GM18517 (cell line): ENCODE results near the gene P2RX7.
A peak's percentile ranks its signal among the peaks of the same experiment; 100 is the strongest.

Experiments used
- ATAC-seq: cut with Tn5 transposase; IDR thresholded peaks from one replicate; pipeline ENCODE4 v1.9.1; 2021; ENCODE audit warnings: mild to moderate bottlenecking, moderate library complexity; ENCODE audit not compliant: unreplicated experiment

The P2RX7 gene

DNA sequence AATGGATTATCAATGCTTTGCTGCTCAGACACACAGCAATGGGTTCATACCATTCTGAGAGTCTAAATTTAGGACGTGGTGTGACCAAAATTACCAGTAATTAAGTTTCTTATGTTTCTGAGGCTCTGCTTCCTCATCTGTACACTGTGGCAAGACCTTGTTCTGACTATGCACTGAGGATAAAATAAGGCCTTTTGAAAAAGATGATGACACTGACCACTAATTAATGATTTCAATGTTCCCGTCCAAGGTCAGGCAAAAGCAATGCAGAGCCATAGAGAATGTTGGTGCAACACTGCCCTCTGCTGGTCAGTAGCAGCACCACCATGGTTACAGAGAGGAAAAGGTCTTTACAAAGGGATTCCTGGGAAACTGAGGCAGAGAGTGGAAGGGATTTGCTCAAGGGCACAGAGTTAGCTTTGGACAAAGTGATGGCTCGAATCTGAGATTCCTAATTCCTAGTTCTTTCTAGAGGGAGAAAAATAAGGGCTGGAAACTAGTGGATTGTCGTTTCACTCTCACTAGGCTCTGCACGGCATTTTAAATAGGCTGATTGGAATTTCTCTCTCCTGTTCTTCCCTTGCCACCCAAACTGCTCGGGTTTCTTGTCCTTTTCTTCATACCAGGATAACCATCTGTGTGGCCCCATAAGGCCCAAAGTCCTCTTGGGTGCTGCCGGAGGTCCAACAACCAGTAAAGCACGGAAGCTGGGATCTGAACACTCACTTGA lies 22.3 kb upstream of the P2RX7 start:
- peak; percentile 68 for ATAC-seq

DNA sequence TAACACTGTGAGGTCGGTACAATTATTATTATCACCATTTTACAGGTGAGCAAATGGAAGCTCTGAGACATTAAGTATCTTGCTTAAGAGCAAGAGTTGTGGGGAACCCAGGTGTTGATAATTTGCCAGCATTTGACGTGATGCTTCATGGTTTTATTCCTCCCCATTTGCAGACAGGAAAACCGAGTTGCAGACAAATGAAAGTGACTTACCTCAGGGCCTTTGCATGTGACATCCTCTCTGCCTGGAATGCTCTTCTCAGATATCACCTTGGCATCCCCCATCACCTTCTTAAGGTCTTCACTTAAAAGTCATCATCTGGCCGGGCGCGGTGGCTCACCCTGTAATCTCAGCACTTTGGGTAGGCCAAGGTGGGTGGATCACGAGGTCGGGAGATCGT lies 21.0 kb upstream of the P2RX7 start:
- ATAC-seq: no peak

DNA sequence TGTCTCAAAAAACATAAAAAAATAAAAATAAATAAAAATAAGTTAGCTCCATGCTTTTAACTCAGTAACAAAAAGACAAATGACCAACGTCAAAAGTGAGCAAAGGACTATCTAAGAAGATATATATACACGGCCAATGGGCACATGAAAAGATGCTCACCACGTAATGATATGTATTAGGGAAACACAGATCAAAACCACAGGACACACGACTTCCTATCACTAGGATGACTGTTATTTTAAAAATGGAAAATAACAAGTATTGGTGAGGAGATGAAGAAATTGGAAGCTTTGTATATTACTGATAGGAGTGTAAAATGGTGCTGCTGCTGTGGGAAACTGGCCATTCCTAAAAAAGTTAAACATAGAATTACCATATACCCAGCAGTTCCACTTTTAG lies 20.2 kb upstream of the P2RX7 start:
- no peak for ATAC-seq

DNA sequence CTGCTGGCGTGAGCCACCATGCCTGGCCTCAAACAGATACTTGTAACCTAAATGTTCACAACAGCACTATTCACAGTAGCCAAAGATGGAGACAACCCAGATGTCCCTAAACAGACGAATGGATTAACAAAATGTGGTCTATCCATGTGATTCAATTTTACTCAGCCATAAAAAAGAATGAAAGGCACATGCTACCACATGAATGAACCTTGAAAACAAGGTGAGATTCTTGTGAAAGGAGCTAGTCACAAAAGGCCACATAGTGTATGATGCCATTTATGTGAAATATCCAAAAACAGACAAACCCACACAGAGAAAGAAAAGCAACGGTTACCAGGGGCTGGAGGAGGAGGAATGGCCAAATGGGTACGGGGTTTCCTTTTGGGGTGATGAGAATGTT lies 19.6 kb upstream of the P2RX7 start:
- no peak for ATAC-seq

DNA sequence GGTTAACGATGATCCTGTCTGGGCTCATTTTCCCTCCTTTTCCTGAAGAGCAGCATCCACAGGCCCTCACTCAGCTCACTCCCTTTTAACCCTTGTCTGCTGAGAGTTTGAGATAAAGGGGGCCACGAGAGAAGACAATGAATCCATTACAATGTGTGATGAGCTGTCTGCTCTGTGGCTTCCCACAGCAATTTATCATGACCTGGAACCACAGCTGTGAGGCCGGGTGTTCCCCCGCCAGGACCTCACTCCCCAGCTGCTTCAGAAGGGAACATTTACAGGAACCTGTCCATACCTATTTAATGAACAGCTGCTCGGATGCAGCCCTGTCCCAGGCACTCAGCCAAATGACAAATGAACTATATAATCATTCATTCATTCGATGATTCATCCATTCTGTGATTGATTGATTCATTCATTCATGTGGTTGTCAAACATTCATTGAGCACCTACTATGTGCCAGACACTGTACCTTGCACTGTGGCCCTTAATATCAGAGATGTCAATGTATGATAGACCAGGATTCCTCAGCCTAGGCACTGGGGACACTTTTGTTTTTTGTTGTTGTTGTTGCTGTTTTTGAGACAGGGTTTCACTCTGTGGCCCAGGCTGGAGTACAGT lies 18.5 kb upstream of the P2RX7 start:
- no peak for ATAC-seq

DNA sequence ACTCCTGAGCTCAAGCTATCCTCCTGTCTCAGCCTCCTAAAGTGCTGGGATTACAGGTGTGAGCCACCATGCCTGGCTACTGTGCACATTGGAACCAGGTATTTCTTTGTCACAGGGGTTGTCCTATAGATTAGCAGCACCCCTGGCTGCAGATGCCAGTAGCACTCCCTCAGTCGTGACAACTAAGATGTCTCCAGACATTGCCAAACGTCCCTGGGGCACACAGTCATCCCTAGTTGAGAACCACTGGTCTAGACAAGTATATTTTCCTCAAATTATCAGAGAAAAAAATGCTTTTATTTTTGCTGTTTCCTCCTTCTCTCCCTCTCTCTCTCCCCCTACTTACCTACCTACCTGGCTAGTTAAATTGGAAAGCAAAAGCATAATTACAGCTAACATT lies 17.9 kb upstream of the P2RX7 start:
- no peak for ATAC-seq

DNA sequence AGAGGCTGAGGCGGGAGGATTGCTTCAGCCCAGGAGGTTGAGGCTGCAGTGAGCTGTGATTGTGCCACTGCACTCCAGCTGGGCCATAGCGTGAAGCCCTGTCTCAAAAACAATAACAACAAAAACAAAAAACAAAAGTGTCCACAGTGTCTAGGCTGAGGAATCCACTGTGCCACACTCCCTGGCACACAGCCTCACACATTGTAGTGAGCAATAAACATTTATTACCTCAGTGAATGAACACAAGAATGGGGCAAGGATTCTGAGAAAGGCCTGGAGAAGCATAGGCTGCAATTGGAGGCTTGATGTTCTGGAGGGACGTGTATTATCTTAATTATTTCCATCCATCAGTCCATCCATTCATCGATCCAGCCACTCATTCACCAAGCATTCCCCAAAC lies 17.1 kb upstream of the P2RX7 start:
- ATAC-seq: no peak

DNA sequence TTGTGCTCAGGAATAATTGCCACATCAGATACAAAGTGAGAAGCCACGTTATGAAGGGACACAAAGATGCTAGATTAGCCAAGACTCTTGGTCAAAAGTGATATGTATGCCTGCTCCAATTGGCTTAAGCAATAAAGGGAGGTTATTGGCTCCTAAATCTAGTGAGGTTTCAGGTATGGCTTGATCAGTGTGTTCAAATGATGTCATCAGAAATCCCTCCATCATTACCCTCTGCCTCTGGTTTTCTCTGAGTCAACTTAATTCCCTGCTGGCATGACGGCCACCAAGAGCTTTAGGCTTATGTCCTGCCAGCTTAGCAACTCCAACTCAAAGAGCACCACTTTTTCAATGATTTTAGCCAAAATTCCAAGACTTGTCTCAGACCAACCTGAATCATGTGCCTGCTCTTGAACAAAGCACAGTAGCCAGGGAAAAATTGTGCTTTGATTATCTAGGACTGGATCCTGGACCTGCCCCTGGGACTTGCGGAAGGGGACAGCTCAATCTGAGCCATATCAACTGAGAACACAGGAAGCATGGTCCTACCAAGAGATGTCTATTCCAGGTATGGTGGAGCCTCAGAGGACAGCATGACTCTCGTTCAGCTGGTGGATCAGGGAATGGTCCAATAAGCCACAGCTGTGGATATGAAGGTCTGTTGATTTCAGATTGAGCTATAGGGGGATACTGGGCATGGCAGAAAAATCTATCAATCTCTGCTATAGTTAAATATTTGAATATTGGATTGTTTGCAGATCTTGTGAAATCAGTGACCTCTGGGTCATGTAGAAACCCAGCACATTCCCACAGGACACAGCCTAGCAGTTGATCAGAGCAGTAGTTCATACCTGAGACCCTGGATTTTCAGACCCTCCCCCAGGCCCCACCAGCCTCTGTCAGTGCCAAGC lies 16.1 kb upstream of the P2RX7 start:
- no peak for ATAC-seq

DNA sequence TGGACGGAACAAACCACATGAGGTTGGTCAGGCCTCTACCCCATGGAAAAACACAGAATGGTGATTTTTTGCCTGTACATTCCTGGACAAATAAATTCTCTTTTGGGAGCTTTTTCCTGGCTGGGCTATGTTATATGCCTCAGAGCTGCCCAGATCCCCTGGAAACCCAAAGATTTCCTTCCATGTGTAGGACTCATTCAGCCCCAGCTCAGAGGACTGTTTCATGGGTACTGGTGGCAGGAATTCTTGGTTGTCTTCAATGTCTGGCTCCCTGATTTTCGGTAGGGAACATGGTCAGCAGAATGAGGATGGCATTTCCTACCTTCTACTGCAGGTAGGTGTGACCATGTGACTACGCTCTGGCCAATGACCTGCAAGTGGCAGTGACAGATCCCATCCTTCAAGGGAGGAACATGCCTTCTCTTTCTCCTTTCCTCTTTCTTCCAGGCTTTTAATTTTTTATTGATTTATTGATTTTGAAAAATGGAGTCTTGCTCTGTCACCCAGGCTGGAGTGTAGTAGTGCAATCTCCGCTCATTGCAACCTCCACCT lies 15.4 kb upstream of the P2RX7 start:
- ATAC-seq: no peak

DNA sequence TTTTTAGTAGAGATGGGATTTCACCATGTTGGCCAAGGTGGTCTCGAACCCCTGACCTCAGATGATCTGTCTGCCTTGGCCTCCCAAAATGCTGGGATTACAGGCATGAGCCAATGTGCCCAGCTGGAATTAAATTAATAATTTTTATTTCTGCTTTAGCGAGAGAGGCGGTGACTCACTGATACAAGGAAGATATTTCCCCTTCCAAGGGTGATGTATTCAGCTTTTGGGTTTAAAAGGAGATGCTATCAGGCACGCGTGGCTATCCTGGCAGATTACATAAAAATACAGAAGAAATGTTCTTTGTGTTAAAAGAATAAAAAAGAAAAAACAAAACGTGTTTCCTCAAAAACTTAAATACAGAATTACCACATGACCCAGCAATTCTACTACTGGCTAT lies 12.4 kb upstream of the P2RX7 start:
- ATAC-seq: no peak

DNA sequence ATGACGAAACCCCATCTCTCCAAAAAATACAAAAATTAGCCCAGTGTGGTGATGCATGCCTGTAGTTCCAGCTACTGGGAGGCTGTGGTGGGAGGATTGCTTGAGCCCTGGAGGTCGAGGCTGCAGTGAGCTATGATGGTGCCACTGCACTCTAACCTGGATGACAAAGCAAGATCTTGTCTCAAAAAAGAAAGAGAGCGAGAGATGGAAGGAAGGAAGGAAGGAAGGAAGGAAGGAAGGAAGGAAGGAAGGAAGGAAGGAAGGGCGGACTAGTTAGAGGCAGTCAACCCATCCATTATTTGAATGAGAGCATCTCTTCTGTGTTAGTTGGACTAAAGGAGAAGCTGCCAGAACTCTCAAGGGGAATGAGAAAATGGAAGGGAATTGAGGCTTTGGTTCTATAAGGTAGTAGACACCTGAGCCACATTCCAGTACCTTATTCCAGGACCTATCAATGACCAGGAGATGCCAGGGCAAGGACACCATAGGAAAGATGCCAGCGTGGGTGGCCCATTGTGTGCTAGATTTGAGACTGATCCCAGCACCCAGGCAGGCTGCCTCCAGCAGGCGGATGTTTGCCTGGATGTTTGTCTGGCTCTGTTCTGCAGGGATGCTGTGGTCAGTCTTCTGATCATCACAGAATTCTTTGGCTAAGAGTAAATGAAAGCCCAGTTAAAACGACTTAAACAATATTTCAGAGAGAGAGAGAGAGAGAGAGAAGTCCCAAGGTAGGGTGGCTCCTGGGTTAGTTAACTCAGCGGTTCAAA lies 11.5 kb upstream of the P2RX7 start:
- no peak for ATAC-seq

DNA sequence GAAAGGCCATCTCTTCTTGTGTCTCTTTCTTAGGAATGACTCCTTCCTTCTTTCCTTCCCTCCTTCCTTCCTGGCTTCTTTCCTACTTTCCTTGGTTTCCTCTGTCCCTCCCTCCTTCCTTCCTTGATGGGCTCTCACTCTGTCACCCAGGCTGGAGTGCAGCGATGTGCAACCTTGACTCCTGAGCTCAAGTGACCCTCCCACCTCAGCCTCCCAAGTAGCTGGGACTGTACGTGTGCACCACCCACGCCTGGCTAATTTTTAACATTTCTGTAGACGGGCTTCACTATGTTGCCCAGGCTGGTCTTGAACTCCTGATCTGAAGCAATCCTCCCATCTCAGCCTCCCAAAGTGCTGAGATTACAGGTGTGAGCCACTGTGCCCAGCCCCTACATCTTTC lies 10.9 kb upstream of the P2RX7 start:
- ATAC-seq: no peak

DNA sequence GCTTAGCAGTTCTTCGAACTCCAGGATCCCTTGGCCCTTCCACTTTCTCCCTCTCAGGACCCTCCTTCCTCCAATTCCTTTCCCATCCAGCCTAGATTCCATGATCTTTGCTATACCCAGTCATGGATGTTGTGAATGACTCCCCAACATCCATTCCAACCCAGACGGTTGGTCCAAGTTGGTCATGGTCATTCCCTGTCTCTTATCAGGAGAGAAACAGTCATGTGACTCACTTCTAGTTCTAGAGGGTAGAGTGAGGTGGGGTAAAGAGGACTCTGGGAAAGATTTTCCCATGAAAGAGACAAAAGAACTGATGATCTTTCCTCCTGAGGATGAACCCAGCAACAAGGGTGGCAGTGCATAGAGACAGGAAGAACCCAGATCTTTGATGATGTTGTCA lies 9.2 kb upstream of the P2RX7 start:
- no peak for ATAC-seq

DNA sequence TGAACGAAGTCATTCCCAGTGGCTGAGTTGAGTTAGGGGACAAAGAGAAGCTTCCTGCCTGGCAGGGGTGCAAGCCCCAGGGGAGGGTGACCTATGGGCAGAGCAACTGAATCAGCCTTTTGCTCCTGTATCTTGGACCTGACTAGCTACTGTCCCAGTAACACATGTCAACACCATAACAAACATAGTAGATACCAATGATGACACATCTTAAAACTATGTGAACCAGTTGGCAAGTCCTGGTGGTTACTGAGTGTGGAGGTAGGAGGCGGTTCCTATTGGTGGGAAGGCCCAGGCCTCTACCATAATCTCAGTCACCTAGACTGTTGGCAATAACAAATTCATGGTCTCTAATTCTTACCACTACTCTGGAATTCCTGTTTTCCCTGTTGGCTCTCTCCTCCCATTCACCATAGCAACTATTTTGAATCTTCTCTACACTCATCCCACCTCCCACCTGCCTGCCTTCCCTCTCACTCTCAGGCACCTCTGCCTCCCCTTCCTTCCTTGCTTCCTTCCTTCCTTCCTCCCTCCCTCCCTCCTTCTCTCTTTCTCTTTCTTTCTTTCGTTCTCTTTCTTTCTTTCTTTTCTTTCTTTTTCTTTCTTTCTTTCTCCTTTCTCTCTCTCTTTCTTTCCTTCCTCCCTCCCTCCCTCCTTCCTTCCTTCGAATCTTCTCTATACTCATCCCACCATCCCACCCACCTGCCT lies 8.1 kb upstream of the P2RX7 start:
- ATAC-seq: no peak

DNA sequence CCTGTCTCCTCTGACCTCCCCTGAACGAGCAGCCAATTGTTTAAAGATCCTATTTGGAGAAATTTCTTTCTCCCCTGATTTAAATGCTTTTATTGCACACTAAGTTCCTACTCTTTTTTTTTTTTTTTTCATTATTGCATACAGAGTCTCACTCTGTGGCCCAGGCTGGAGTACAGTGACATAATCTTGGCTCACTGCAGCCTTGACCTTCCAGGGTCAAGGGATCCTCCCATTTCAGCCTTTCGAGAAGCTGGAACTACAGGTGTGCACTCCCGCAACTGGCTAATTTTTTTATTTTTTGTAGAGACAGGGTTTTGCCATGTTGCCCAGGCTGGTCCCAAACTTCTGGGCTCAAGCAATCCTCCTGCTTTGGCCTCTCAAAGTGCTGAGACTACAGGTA lies 5.2 kb upstream of the P2RX7 start:
- no peak for ATAC-seq

DNA sequence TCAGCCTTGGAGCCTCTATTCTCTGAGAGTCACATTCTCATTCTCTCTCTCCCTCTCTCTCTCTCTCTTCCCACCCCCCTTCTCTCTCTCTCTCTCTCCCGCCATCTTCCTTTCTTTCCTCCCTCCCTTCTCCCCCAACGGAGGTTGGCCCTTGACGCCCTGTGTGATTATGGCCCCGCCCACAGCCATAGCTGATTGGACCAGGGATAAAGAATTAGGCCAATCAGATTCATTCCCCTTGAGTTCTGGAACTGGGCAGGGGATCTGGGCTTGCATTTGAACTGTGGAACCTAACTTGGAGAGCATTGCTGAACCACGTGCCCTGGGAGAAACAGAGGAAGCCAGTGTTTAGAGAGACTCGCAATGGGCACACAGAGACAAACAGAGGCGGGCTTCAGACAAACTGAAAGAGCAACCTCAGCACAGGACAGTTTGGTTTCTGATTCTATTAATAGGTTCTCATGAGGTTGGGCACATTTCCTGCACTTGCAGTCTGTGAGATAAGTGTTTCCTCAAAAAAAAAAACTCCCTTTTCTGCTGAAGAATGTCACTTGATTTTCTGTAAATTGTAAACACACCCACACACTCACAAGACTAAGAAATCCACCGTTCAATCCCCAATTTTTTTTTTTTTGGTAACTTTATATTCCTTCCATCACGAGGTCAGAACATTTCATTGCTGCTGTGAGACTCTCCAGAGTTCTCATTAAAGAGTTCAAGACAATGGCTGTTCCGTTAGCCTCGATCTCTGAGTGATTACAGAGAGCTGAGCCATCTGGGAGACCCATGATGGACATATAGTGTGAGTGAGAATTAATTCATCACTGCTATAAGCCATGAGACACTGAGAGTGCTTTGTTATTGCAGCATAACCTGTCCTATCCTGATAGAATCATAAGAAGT lies 3.5 kb upstream of the P2RX7 start:
- ATAC-seq: peak; percentile 75

DNA sequence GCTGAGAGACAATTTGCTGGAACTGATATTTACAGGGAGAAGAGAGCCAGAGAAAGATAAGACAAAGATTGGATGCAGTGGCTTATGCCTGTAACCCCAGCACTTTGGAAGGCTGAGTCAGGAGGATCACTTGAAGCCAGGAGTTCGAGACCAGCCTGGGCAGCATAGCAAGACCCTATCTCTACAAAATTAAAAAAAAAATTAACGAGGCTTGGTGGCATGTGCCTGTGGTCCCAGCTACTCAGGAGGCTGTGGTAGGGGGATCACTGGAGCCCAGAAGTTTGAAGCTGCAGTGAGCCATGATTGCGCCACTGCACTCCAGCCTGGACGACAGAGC lies 2.9 kb upstream of the P2RX7 start:
- no peak for ATAC-seq

DNA sequence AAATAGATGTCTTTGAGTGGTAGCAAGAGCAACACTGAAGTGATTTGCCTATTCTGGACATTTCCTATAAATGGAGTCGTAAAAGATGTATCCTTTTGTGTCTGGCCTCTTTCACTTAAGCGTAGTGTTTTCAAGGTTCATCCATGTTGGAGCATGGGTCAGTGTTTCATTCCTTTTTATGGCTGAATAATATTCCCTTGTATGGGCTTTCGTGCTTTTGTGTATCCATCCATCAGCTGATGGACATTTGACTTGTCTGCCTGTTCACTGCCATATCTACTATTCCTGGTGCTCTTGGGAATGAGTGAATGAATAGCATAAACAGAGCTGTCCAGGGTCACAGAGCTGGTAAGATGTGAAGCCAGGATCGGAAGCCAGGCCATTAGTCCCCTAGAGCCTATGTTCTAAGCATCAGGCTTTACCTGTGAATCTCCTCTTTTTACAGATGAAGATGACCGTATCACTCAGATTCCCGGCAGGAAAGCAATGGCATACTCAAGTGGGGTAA lies 1.8 kb upstream of the P2RX7 start:
- ATAC-seq: no peak

DNA sequence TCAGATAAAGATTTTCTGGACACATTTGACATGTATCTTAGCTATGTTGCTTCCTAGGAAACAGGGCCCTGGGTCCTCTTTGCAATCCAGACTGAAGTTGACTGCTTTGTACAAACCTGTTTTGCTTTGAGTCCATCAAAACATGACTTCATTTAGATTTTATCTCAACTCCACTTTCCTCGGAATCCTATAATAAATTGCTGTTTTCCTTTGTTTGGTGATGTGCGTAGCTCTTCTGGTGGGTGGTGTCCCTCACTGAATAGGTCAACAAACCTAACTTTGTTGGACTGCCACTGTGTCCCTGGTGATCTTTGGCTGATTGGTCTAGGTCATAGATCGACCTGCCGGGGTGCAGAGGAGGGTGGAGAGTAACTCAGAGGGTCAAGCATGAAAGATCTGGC lies 735 bp upstream of the P2RX7 start:
- ATAC-seq: no peak
